Right lobe of liver (tissue), 6 donors: ENCODE data around the gene MCM8. TPM values are rescaled to one million over a fixed set of nuclear protein-coding genes. Genes with fewer than 3 reads are reported as not detected.
A peak's percentile ranks its signal among the peaks of the same experiment; 100 is the strongest.

Source experiments
- ATAC-seq, 4 donors: fragments of 200-7000 bp; cut with Tn5 transposase; one replicate each; pipeline ENCODE4 v1.9.1; 2020; ENCODE audit warnings: mild to moderate bottlenecking in 4 of 4, moderate library complexity in 4 of 4
- DNase-seq, 3 donors: peaks; one replicate each; pipeline ENCODE4 v3.0.0-alpha.2; 2020
- H3K27ac ChIP-seq, 3 donors: fragments of 200-600 bp; one replicate each; pipeline ENCODE4 v1.8.0; 2022
- H3K27me3 ChIP-seq, 2 donors: fragments of 200-600 bp; one replicate each; pipeline ENCODE4 v1.8.0; 2022
- H3K36me3 ChIP-seq, 4 donors: fragments of 200-600 bp; sonication (generic) in 1 of 4; one replicate each; pipeline versions ENCODE4 v1.5.1 to v1.8.0; 2017 to 2022; ENCODE audit warnings: control low read depth in 1 of 4
- H3K4me1 ChIP-seq, 4 donors: fragments of 200-600 bp; sonication (generic) in 1 of 4; one replicate each; pipeline versions ENCODE4 v1.5.1 to v1.8.0; 2017 to 2022; ENCODE audit warnings: control low read depth in 1 of 4
- H3K4me3 ChIP-seq, 3 donors: fragments of 200-600 bp; one replicate each; pipeline ENCODE4 v1.8.0; 2022
- H3K9me3 ChIP-seq, 4 donors: fragments of 200-600 bp; sonication (generic) in 1 of 4; one replicate each; pipeline versions ENCODE4 v1.5.1 to v1.8.0; 2017 to 2022; ENCODE audit warnings: control low read depth in 1 of 4
- CTCF ChIP-seq, 4 donors: fragments of 200-600 bp in 3 of 4; fragments of 450-650 bp in 1 of 4; IDR thresholded peaks; one replicate each; pipeline versions ENCODE4 v1.5.1 to v1.8.0; 2016 to 2022; ENCODE audit warnings: antibody characterized with exemption in 4 of 4, mild to moderate bottlenecking in 2 of 4
- POLR2A ChIP-seq: fragments of 450-650 bp; IDR thresholded peaks from one replicate; pipeline ENCODE4 v1.6.1; 2017; ENCODE audit warnings: antibody characterized with exemption, mild to moderate bottlenecking
- WGBS: methylation state at CpG from one replicate; pipeline ENCODE4 v1.1.6; 2018; ENCODE audit warnings: low coverage, low lambda C conversion rate; ENCODE audit not compliant: insufficient coverage; ENCODE audit errors: missing lambda C conversion rate; 5-methylcytosine and 5-hydroxymethylcytosine counted together
- intact Hi-C, 2 donors: fragments of 100-400 bp; cut with DNase I; formaldehyde crosslinking; loops; one replicate each; pipeline versions ENCODE4 v1.11.2 to v1.14.1; 2022
- small RNA-seq, 2 experiments: library from RNA; depleted of rRNA; stranded (forward); fragments of <200 nt; gene quantifications; one replicate each; pipeline ENCODE3, GENCODE V24; 2016
- total RNA-seq, 6 experiments: library from RNA; depleted of rRNA in 2 of 6; stranded (reverse); fragments of >200 nt in 2 of 6; fragmentation: NEBNext Ultra II Directional in 3 of 6; extraction: Animal tissue kit (Norgen Biotek cat#: 25700) in 3 of 6; gene quantifications; one replicate each; pipeline versions ENCODE4 v1.1.0 to v1.2.4, GENCODE V29; 2016 to 2023
- donor health status: DM: no; HTN: yes; CAD: no.
- donor health status: DM: no; HTN: no; CAD: no.
- donor health status: DM: no; HTN: no; CAD: no.
- donor health status: DM: no; HTN: yes; CAD: no.
- donor health status: DM: no; HTN: yes; CAD: no.

The MCM8 gene
- total RNA-seq, 6 experiments from 2014 or later = 1.4 to 2.5 (median 1.6) TPM

- H3K27me3 ChIP-seq = no peaks in the 10 kb centered on the region
- H3K36me3 ChIP-seq = peaks cover 0 to 29% (median 15%) of the 10 kb centered on the region in 4 donors
- no CpG with 5 or more reads among the region's 2 CpGs for WGBS
- H3K4me3 ChIP-seq = no peak overlapping the region
- DNase-seq (no peak), ATAC-seq (peak; percentile 29 to 62 (median 60))
- no peaks in the 10 kb centered on the region for H3K9me3 ChIP-seq
- H3K27ac ChIP-seq = no peak overlapping the region
- intact Hi-C loops = no loop called here
- TF ChIP-seq POLR2A = no peak
- TF ChIP-seq CTCF (IDR thresholded peaks at IDR 0.05) = no peak
- H3K4me1 ChIP-seq = no peaks in the 10 kb centered on the region
Observed at GRCh38 chr20:6044115-6044514, 93.7 kb downstream of the MCM8 start.

- Histone ChIP-seq H3K4me3 (no peak overlapping the region), H3K27ac (no peak overlapping the region), H3K4me1 (no peaks in the 10 kb centered on the region), H3K9me3 (no peaks in the 10 kb centered on the region), H3K27me3 (no peaks in the 10 kb centered on the region), H3K36me3 (peaks cover 0 to 14% (median 7%) of the 10 kb centered on the region in 4 donors)
- intact Hi-C loops = no loop called here
- no peak for TF ChIP-seq POLR2A
- TF ChIP-seq CTCF (IDR thresholded peaks at IDR 0.05) = no peak
- no peak for DNase-seq
- ATAC-seq = no peak
Observed at GRCh38 chr20:6045566-6045965, 95.1 kb downstream of the MCM8 start.

- peaks cover 0 to 6% (median under 1%) of the 10 kb centered on the region in 4 donors for H3K36me3 ChIP-seq
- H3K27me3 ChIP-seq = no peaks in the 10 kb centered on the region
- TF ChIP-seq POLR2A = no peak
- TF ChIP-seq CTCF (IDR thresholded peaks at IDR 0.05) = no peak
- WGBS = 71% methylated on average over 1 of the region's 1 CpG
- DNase-seq (no peak), ATAC-seq (no peak)
- intact Hi-C loops = no loop called here
- H3K4me1 ChIP-seq = no peaks in the 10 kb centered on the region
- no peak overlapping the region for H3K4me3 ChIP-seq
- H3K9me3 ChIP-seq = no peaks in the 10 kb centered on the region
- no peak overlapping the region for H3K27ac ChIP-seq
Observed at GRCh38 chr20:6046432-6046831, 96.0 kb downstream of the MCM8 start.

- peaks cover 0 to 12% (median 0%) of the 10 kb centered on the region in 4 donors for H3K4me1 ChIP-seq
- H3K27ac ChIP-seq = no peak overlapping the region
- intact Hi-C loops = no loop called here
- TF ChIP-seq POLR2A (no peak), CTCF (IDR thresholded peaks at IDR 0.05) (no peak)
- ATAC-seq (no peak), DNase-seq (no peak)
- H3K4me3 ChIP-seq = no peak overlapping the region
- H3K36me3 ChIP-seq = no peaks in the 10 kb centered on the region
- H3K27me3 ChIP-seq = no peaks in the 10 kb centered on the region
- no peaks in the 10 kb centered on the region for H3K9me3 ChIP-seq
- 79% methylated on average over 3 of the region's 3 CpGs for WGBS
Observed at GRCh38 chr20:6048391-6048790, 97.9 kb downstream of the MCM8 start.

Small RNAs within 50 kb of the gene (small RNA-seq; reads per million reads assigned to genes)
- gene RF00019 (0 reads per million in 2 experiments), gene RN7SL498P (0 reads per million in 2 experiments)

Other genes starting within 250 kb of the MCM8 start
- 1 to 10 TPM in 3 of 6 experiments, under 1 TPM in 2, not detected in 1; 0.69 to 1.9 (median 1.4) TPM for gene SHLD1, start 200.3 kb upstream of the MCM8 start, total RNA-seq
- under 1 TPM in 1 of 6 experiments, not detected in 5; 0.13 TPM for gene CHGB, start 39.1 kb upstream of the MCM8 start, total RNA-seq
- gene TRMT6, start 119 bp upstream of the MCM8 start, total RNA-seq = 1 to 10 TPM; 2.8 to 5.8 (median 4.3) TPM
- 10 to 100 TPM; 51.4 to 81.6 (median 57.3) TPM for gene CRLS1, start 55.5 kb downstream of the MCM8 start, total RNA-seq
- under 1 TPM in 4 of 6 experiments, not detected in 2; 0.10 to 0.31 (median 0.18) TPM for gene LRRN4, start 103.4 kb downstream of the MCM8 start, total RNA-seq
- 1 to 10 TPM in 2 of 6 experiments, under 1 TPM in 4; 0.15 to 2.0 (median 0.55) TPM for gene FERMT1, start 172.4 kb downstream of the MCM8 start, total RNA-seq